Astrocyte (in vitro differentiated cells and primary cell): Measurements from ENCODE around the gene LIMS2. TPM values are rescaled to one million over a fixed set of nuclear protein-coding genes. Genes with fewer than 3 reads are reported as not detected.

ENCODE experiments used
- DNase-seq: peaks from one replicate; pipeline ENCODE4 v3.0.0-alpha.2; 2010; ENCODE audit warnings: low read depth
- FAIRE-seq: peaks from 2 replicates; lab custom pipeline; 2011; peaks lifted over from hg19 to GRCh38; lab: Jason Lieb, UNC
- H2AFZ ChIP-seq: 2 replicates; pipeline ENCODE4 v1.6.0; 2012; ENCODE audit warnings: low read depth, low read length, inconsistent platforms
- H3K27ac ChIP-seq: 2 replicates; pipeline ENCODE4 v1.5.1; 2011; ENCODE audit warnings: low read depth, low read length, inconsistent platforms
- H3K27me3 ChIP-seq: 2 replicates; pipeline ENCODE4 v1.6.0; 2011; ENCODE audit warnings: low read length, inconsistent platforms; ENCODE audit not compliant: insufficient read depth
- H3K36me3 ChIP-seq: 2 replicates; pipeline ENCODE4 v1.5.1; 2011; ENCODE audit warnings: low read length, inconsistent platforms; ENCODE audit not compliant: insufficient read depth
- H3K4me1 ChIP-seq: 2 replicates; pipeline ENCODE4 v1.5.1; 2011; ENCODE audit warnings: low read length, inconsistent platforms; ENCODE audit not compliant: insufficient read depth
- H3K4me2 ChIP-seq: 2 replicates; pipeline ENCODE4 v1.6.0; 2012; ENCODE audit warnings: low read length, inconsistent platforms
- H3K4me3 ChIP-seq: 2 replicates; pipeline ENCODE4 v1.5.1; 2011; ENCODE audit warnings: low read depth, mild to moderate bottlenecking, low read length, inconsistent platforms; ENCODE audit not compliant: insufficient read depth
- H3K79me2 ChIP-seq: 2 replicates; pipeline ENCODE4 v1.6.0; 2012; ENCODE audit warnings: mild to moderate bottlenecking, low read length, inconsistent platforms; ENCODE audit not compliant: insufficient read depth
- H3K9ac ChIP-seq: 2 replicates; pipeline ENCODE4 v1.6.0; 2012; ENCODE audit warnings: mild to moderate bottlenecking, low read length, inconsistent platforms
- H3K9me3 ChIP-seq: 2 replicates; pipeline ENCODE4 v1.5.1; 2012; ENCODE audit warnings: low read depth, mild to moderate bottlenecking, low read length, inconsistent platforms; ENCODE audit not compliant: insufficient read depth
- H4K20me1 ChIP-seq: 2 replicates; pipeline ENCODE4 v1.6.0; 2012; ENCODE audit warnings: low read length, inconsistent platforms; ENCODE audit not compliant: insufficient read depth
- H3K27ac Mint-ChIP-seq: one replicate; pipeline ENCODE4 v1.8.0; 2021; ENCODE audit warnings: mild to moderate bottlenecking, mixed read lengths; ENCODE audit not compliant: unreplicated experiment
- H3K27me3 Mint-ChIP-seq: one replicate; pipeline ENCODE4 v1.8.0; 2021; ENCODE audit warnings: low read depth, mixed read lengths; ENCODE audit not compliant: unreplicated experiment
- H3K36me3 Mint-ChIP-seq: one replicate; pipeline ENCODE4 v1.8.0; 2021; ENCODE audit warnings: low read depth, mixed read lengths; ENCODE audit not compliant: unreplicated experiment
- H3K4me1 Mint-ChIP-seq: one replicate; pipeline ENCODE4 v1.8.0; 2021; ENCODE audit warnings: low read depth, mixed read lengths; ENCODE audit not compliant: unreplicated experiment
- H3K4me3 Mint-ChIP-seq: one replicate; pipeline ENCODE4 v1.8.0; 2021; ENCODE audit warnings: mild to moderate bottlenecking, moderate library complexity, mixed read lengths; ENCODE audit not compliant: unreplicated experiment
- H3K9me3 Mint-ChIP-seq: one replicate; pipeline ENCODE4 v1.8.0; 2021; ENCODE audit warnings: mild to moderate bottlenecking, mixed read lengths; ENCODE audit not compliant: unreplicated experiment
- EZH2 ChIP-seq: IDR thresholded peaks from 2 replicates; pipeline ENCODE4 v1.6.1; 2012; ENCODE audit warnings: mild to moderate bottlenecking, low read length, inconsistent platforms; ENCODE audit not compliant: insufficient read depth
- total RNA-seq: library from RNA; stranded (reverse); gene quantifications from 2 replicates; pipeline ENCODE4 v1.2.1, GENCODE V29; 2021
- TF ChIP-seq, protein P1 (sequence below): IDR thresholded peaks from 2 replicates; pipeline ENCODE4 v1.5.1; 2011; ENCODE audit warnings: low read depth, mild to moderate bottlenecking, inconsistent platforms, low read length, moderate library complexity; ENCODE audit not compliant: insufficient read depth

Gene LIMS2
- total RNA-seq, 1 donor from 2014 or later: 73.3 TPM

DNA sequence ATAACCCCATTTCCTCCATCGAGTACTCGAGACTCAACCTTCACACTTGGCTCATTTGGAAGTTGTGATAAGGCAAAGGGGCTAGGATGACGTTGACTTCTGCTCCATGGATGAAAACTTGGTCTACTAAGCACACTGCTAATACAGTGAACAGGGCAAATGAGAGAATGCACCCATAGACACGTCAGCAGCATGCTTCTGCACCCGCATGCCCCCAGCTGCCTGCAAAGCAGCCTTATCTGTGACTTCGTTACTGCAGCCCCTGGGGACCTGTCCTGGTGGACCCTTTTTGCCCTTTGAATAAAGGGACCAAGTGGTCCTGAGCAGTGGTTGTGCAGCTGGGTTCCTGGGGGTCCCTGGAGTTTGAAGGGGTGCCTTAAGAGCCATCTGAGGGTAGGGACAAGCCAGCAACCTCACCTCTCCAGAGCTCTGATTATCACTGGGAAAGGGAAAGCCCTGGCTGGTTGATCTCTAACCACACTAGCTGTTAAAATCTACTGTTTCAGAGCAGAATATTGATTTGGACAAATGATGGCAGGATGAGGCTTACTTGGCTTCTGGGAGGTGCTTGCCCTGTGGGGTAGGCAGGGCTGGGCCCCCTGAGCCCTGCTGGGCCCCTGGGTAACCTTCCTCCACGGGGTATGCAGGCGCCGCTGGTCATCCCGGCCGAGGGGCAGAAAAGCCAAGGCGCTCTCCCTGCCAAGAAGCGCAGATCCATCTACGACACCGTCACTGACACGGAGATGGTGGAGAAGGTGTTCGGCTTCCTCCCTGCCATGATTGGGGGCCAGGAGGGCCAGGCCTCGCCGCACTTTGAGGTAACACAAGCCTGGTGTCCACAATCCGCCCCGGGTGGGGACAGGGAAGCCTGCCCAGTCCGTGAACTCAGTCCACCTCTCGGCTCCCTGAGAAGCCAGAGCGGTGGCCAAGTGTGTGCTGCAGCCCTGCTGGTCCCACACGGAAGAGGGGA, 67.0 kb downstream of the LIMS2 start:
- Histone ChIP-seq H3K9ac (no peak overlapping the region), H3K4me2 (no peak overlapping the region), H2AFZ (no peak overlapping the region), H4K20me1 (no peaks in the 10 kb centered on the region), H3K4me1 (no peaks in the 10 kb centered on the region), H3K27me3 (no peaks in the 10 kb centered on the region), H3K79me2 (no peaks in the 10 kb centered on the region), H3K36me3 (no peaks in the 10 kb centered on the region), H3K4me3 (no peak overlapping the region), H3K27ac (no peak overlapping the region), H3K9me3 (peaks cover 7% of the 10 kb centered on the region)
- Mint-ChIP-seq H3K9me3 (peaks cover 25% of the 10 kb centered on the region), H3K27ac (no peak overlapping the region), H3K36me3 (peaks cover 3% of the 10 kb centered on the region), H3K4me1 (peaks cover 5% of the 10 kb centered on the region), H3K27me3 (peaks cover 19% of the 10 kb centered on the region), H3K4me3 (no peak overlapping the region)
- TF ChIP-seq, protein P1, sequence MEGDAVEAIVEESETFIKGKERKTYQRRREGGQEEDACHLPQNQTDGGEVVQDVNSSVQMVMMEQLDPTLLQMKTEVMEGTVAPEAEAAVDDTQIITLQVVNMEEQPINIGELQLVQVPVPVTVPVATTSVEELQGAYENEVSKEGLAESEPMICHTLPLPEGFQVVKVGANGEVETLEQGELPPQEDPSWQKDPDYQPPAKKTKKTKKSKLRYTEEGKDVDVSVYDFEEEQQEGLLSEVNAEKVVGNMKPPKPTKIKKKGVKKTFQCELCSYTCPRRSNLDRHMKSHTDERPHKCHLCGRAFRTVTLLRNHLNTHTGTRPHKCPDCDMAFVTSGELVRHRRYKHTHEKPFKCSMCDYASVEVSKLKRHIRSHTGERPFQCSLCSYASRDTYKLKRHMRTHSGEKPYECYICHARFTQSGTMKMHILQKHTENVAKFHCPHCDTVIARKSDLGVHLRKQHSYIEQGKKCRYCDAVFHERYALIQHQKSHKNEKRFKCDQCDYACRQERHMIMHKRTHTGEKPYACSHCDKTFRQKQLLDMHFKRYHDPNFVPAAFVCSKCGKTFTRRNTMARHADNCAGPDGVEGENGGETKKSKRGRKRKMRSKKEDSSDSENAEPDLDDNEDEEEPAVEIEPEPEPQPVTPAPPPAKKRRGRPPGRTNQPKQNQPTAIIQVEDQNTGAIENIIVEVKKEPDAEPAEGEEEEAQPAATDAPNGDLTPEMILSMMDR: no peak
- TF ChIP-seq EZH2: no peak
- no peak for DNase-seq
- FAIRE-seq: no peak

DNA sequence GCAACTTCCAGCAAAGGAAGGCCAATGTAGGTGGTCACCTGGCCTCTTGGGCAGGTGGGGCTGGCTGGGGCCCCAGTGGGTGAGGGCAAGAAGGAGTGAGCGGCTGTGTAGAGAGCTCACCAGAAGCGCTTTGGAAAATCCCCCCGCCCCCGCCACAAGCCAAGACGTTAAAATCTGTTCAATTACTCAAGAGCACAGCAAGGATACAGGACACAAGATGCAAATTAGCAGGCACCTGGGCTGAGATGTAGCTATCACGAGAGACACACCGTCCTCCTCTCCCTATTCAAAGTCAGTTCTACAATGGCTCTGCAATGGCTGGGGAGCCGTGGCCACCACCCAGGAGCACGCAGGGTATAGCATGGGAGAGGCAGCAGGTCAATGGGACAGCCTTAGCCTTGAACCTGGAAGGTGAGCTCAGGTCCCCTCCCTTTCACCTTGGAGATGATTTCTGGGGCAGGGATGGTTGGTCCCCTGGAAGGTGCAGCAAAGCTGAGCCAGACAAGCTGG, 67.9 kb downstream of the LIMS2 start:
- Mint-ChIP-seq H3K4me3 (no peak overlapping the region), H3K27ac (no peak overlapping the region), H3K27me3 (peaks cover 16% of the 10 kb centered on the region), H3K4me1 (peaks cover 5% of the 10 kb centered on the region), H3K9me3 (peaks cover 28% of the 10 kb centered on the region), H3K36me3 (peaks cover 3% of the 10 kb centered on the region)
- Histone ChIP-seq H3K79me2 (no peaks in the 10 kb centered on the region), H3K36me3 (no peaks in the 10 kb centered on the region), H3K4me3 (no peak overlapping the region), H4K20me1 (no peaks in the 10 kb centered on the region), H3K4me2 (no peak overlapping the region), H3K9me3 (peaks cover 7% of the 10 kb centered on the region), H3K27ac (no peak overlapping the region), H3K4me1 (no peaks in the 10 kb centered on the region), H3K27me3 (no peaks in the 10 kb centered on the region), H2AFZ (no peak overlapping the region), H3K9ac (no peak overlapping the region)
- FAIRE-seq (no peak), DNase-seq (no peak)
- no peak for TF ChIP-seq EZH2
- TF ChIP-seq, protein P1: no peak
